Vagina (tissue), 2 donors: ENCODE results near the gene CD69.

ENCODE experiments used
- POLR2AphosphoS5 ChIP-seq, 2 donors: sonication (generic); formaldehyde crosslinking; IDR thresholded peaks; one replicate each; pipeline ENCODE4 v1.9.0; 2017; ENCODE audit warnings: antibody characterized with exemption in 2 of 2, mild to moderate bottlenecking in 2 of 2, low read depth in 1 of 2; ENCODE audit not compliant: insufficient read depth in 1 of 2
- TF ChIP-seq, protein P1 (sequence below), 3 experiments: fragments of 450-650 bp in 2 of 3; fragments of 200-600 bp in 1 of 3; sonication (generic) in 1 of 3; IDR thresholded peaks; one replicate each; pipeline ENCODE4 v1.5.1; 2017 to 2019; ENCODE audit warnings: antibody characterized with exemption in 3 of 3, mild to moderate bottlenecking in 2 of 3, moderate library complexity in 2 of 3

- TF ChIP-seq POLR2AphosphoS5 (IDR thresholded peaks at IDR 0.05; ENCODE audit: insufficient read depth in 1 of 2, low read depth in 1 of 2): no peak
- TF ChIP-seq, protein P1, sequence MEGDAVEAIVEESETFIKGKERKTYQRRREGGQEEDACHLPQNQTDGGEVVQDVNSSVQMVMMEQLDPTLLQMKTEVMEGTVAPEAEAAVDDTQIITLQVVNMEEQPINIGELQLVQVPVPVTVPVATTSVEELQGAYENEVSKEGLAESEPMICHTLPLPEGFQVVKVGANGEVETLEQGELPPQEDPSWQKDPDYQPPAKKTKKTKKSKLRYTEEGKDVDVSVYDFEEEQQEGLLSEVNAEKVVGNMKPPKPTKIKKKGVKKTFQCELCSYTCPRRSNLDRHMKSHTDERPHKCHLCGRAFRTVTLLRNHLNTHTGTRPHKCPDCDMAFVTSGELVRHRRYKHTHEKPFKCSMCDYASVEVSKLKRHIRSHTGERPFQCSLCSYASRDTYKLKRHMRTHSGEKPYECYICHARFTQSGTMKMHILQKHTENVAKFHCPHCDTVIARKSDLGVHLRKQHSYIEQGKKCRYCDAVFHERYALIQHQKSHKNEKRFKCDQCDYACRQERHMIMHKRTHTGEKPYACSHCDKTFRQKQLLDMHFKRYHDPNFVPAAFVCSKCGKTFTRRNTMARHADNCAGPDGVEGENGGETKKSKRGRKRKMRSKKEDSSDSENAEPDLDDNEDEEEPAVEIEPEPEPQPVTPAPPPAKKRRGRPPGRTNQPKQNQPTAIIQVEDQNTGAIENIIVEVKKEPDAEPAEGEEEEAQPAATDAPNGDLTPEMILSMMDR (IDR thresholded peaks at IDR 0.05): no peak
Observed at GRCh38 chr12:9721394-9722092, 39.2 kb downstream of the CD69 start.
